ENCODE results near the gene MAP2K3.
A peak's percentile ranks its signal among the peaks of the same experiment; 100 is the strongest.

Gene MAP2K3

DNA sequence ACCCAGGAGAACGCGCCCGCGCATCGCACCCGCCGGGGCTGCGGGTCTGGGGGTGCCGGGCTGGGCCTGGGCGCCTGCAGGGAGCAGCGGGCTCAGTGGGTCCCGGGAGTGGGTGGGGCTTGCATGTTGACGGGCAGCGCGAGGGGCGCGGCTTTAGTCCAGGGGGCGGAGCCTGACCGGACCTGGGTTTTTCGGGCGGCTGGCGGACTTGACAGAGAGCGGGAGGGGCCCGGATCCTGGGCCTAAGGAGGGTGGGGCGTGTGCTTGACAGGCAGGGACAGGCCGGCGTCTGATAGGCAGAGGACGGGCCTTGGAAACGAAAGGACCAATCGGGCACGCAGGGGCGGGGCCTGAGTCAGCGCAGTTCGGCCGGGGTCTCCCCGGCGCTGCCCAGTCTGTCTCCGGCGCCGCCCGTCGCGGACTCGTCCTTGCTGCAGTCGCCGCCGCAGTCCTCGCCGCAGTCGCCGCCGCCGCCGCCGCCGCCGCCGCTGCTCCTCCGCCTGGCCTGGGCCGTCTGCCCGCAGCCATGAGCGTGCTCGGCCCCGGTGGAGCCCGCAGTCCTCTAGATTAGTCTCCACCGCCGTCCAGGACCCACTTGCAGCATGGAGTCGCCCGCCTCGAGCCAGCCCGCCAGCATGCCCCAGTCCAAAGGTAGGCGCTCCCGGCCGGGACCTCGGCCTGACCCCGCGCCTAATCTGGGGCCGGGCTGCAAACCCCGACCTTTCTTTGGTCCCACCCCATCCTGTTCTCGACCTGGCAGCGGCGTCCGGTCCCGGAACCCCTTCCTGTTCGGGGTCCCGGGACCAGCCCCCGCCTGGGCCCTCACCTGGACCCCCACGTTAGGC lies at the start of gene MAP2K3:
MAP2K3 (plus strand) TSS at position 393 of the 845 bp plus-strand sequence; CDS start at position 603, 210 bp downstream.
- Mint-ChIP-seq H3K4me3 (peak within 1 kb of the TSS; percentile 100), H3K4me1 (ENCODE audit: low read depth) (peaks cover 68% of the 10 kb centered on the region), H3K9me3 (no peaks in the 10 kb centered on the region), H3K36me3 (ENCODE audit: low read depth) (peaks cover 33% of the 10 kb centered on the region), H3K27ac (peak within 1 kb of the TSS; percentile 99), H3K27me3 (no peaks in the 10 kb centered on the region)

- Mint-ChIP-seq H3K36me3 (ENCODE audit: low read depth) (peaks cover 9% of the 10 kb centered on the region), H3K27me3 (no peaks in the 10 kb centered on the region), H3K9me3 (peaks cover 7% of the 10 kb centered on the region), H3K4me1 (ENCODE audit: low read depth) (no peaks in the 10 kb centered on the region), H3K4me3 (no peak overlapping the region), H3K27ac (peak overlapping the region; percentile 68)
Observed at GRCh38 chr17:21235921-21236320, 48.6 kb upstream of the MAP2K3 start.

GRCh38 chr17:21239680-21240368 lies 44.7 kb upstream of the MAP2K3 start:
- Mint-ChIP-seq H3K4me1 (ENCODE audit: low read depth) (no peaks in the 10 kb centered on the region), H3K9me3 (no peaks in the 10 kb centered on the region), H3K27me3 (no peaks in the 10 kb centered on the region), H3K4me3 (no peak overlapping the region), H3K36me3 (ENCODE audit: low read depth) (peaks cover 3% of the 10 kb centered on the region), H3K27ac (no peak overlapping the region)

DNA sequence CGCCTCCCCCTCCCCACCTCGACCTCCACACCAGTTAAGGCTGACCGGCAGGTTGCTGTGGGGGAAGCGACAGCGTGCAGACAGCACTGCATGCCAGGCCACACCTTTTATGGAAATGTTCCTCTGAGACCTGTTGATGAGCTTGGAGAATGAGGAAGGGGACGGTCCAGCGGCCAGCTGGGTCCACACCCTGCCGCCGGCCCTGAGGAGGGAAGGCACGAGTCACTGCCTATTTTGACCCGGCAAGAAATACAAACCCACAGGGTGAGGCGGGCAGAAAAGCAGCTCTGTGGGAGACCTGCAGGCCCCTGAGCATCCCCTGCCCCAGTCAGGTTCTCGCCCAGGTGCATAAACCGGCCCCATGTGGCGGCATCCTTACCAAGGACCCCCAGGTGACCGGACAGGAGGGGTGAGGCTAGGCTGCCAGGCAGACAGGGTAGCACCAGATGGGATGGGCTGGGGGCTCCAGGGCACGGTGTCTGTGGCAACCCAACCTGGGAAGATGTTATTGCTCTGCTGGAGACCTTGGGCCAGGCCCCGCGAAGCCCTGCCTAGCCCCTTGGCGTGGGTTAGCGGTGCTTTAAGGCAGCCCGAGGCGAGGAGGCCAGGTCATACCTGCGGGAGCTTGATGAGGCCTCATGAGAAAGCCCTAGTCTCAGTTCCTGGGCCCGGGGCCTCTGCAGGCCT lies 44.0 kb upstream of the MAP2K3 start:
- H3K9me3 Mint-ChIP-seq: no peaks in the 10 kb centered on the region
- H3K4me3 Mint-ChIP-seq: no peak overlapping the region
- no peak overlapping the region for H3K27ac Mint-ChIP-seq
- H3K36me3 Mint-ChIP-seq (ENCODE audit: low read depth): no peaks in the 10 kb centered on the region
- no peaks in the 10 kb centered on the region for H3K4me1 Mint-ChIP-seq (ENCODE audit: low read depth)
- no peaks in the 10 kb centered on the region for H3K27me3 Mint-ChIP-seq

GRCh38 chr17:21241564-21241963 lies 42.9 kb upstream of the MAP2K3 start:
- Mint-ChIP-seq H3K9me3 (no peaks in the 10 kb centered on the region), H3K27ac (no peak overlapping the region), H3K4me1 (ENCODE audit: low read depth) (no peaks in the 10 kb centered on the region), H3K27me3 (no peaks in the 10 kb centered on the region), H3K4me3 (no peak overlapping the region), H3K36me3 (ENCODE audit: low read depth) (no peaks in the 10 kb centered on the region)

DNA sequence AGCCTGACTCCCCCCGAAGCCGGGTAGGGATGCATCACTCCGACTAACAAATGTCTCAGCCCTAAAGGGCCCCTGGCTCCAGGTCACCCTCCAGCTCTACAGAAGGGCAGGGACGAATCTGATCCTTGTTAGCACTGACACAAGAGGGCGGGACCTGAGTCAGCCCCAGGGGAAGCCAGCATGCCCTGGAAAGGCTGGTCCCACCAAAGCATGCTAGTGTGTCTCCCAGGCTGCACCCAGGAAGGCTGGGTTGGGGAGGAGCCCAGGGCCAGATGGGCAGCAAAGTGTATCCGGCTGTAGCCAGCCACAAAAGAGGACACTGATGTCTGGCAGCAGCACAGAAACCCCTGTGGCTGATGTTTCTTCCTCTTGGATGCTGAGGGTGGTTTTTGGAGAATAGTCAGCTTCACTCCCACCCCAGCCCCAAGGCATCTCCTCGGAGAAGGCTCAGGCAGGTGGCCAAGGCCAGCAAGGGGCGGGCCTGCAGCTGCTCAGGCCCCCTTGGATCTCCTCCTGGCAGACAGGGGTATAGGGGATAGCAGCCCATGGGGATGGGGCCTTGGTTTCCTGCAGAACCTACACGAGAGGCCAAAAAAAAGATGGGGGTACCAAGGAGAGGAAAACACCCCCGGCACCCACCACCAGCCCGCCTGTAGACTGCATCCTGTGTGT lies 42.3 kb upstream of the MAP2K3 start:
- Mint-ChIP-seq H3K9me3 (no peaks in the 10 kb centered on the region), H3K27ac (no peak overlapping the region), H3K4me3 (no peak overlapping the region), H3K36me3 (ENCODE audit: low read depth) (no peaks in the 10 kb centered on the region), H3K27me3 (no peaks in the 10 kb centered on the region), H3K4me1 (ENCODE audit: low read depth) (no peaks in the 10 kb centered on the region)

DNA sequence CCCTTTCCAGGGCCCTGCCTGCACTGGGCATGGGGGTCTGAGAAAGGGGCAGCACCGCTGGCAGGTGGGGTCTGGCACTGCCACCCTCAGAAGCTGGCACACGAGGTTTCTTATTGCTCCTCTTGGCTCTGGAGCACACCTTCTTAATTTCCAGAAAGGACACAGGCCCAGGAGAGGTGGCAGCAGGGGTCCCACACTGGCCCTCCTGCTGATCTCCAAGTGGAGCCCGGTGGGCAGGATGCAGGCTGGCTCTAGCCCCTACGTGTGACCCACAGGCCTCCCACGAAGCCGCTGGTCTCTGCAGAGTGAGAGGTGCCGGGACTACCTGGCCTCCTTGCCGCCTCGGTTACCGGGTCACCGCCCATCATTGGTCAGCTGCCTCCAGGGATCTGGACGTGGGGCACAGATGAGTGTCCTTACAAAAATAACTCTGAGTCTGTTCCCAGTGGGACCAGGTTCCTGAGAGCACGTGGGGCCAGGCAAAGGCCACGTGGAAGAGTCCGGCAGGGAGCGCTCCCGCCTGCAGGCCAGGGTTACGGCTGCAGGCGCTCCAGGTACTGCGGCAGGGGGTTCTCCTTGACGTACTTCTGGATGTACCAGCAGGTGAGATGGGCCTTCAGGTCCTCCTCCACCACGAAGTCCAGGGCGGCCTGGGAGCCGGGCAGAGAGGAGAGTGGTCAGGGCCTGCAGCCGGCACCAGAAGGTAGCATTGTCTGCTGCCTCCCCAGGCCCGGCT lies 41.6 kb upstream of the MAP2K3 start:
- no peak overlapping the region for H3K27ac Mint-ChIP-seq
- no peaks in the 10 kb centered on the region for H3K4me1 Mint-ChIP-seq (ENCODE audit: low read depth)
- H3K9me3 Mint-ChIP-seq: no peaks in the 10 kb centered on the region

GRCh38 chr17:21243516-21244303 lies 40.8 kb upstream of the MAP2K3 start:
- Mint-ChIP-seq H3K4me3 (no peak overlapping the region), H3K4me1 (ENCODE audit: low read depth) (no peaks in the 10 kb centered on the region), H3K36me3 (ENCODE audit: low read depth) (no peaks in the 10 kb centered on the region), H3K27ac (no peak overlapping the region), H3K27me3 (no peaks in the 10 kb centered on the region), H3K9me3 (no peaks in the 10 kb centered on the region)

More for the DNA sequence above, 41.6 kb upstream of the MAP2K3 start:
- Mint-ChIP-seq H3K36me3 (ENCODE audit: low read depth) (no peaks in the 10 kb centered on the region), H3K4me3 (no peak overlapping the region), H3K27me3 (no peaks in the 10 kb centered on the region)

DNA sequence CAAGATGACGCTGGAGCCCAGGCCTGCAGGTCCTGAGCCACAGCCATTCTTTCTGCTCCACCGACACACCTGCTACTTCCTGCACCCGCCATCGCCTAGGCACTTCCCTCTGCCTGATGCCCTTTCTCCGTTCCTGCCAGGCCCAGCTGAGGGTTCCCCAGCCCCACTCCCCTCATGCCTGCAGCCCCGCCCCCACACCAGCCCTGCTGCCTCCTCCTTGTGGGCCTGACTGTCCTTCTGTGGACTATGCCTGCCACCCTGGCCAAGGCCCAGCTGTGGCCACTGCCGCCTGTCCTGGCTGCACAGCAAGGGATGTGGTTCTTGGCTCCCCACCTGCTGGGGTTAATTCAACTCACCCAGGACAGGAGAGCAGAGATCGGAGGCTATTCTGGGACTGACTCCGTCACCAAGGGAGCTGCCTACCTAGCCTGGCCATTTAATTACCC lies 38.8 kb upstream of the MAP2K3 start:
- Mint-ChIP-seq H3K27ac (no peak overlapping the region), H3K27me3 (no peaks in the 10 kb centered on the region), H3K9me3 (no peaks in the 10 kb centered on the region), H3K36me3 (ENCODE audit: low read depth) (no peaks in the 10 kb centered on the region), H3K4me3 (no peak overlapping the region), H3K4me1 (ENCODE audit: low read depth) (no peaks in the 10 kb centered on the region)

DNA sequence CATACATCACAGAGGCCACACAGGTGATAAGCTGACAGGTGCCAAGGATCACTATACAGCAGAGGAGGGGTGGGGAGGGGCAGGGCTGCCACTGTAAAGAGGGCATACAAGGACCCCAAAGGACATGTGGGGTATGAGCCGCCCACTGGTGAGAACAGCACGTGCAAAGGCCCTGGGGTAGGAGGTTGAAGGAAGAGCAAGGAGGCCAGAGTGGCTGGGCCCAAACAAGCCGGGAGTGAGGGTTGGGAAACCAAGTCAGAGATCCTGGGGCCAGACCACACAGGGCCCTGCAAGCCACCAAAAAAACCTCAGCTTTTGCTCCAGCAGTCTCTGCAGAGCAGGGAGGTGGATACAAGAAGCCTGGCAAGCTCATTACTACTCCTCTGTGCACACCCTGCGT lies 37.8 kb upstream of the MAP2K3 start:
- H3K27me3 Mint-ChIP-seq: no peaks in the 10 kb centered on the region
- H3K27ac Mint-ChIP-seq: no peak overlapping the region
- H3K36me3 Mint-ChIP-seq (ENCODE audit: low read depth): no peaks in the 10 kb centered on the region
- no peaks in the 10 kb centered on the region for H3K4me1 Mint-ChIP-seq (ENCODE audit: low read depth)
- no peak overlapping the region for H3K4me3 Mint-ChIP-seq
- no peaks in the 10 kb centered on the region for H3K9me3 Mint-ChIP-seq

DNA sequence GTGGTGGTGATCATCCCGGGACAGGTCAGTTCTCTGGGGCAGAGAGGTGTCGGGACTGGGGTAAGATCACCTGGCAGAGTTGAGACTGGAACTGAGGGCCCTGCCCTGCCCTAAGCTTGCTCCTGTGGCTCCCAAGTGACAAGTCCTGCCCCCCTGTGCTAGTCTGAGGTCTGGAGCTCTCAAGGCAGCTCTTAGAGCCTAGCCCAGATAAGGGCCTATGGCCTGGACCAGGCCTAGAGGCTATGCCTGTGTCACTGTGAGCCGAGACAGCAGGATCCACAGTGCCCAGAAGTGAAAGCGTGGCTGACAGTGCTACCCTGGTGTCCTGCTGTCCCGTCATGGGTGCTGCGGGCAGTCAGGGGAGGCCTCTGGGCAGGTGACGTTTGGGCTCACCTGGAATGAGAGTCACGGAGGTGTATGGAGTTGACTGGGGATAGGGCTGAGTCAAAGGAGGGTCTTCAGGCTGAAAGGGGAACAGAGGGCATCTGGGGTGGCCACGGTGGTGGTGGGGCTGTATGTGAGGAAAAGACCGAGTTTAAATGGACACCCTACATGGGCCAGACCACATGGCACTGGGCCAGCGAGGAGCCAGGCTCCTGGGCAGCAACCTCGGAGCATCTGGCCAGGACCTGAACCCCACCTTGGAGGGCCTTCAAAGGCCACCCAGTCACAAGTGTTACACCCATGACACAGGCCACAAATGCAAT lies 36.8 kb upstream of the MAP2K3 start:
- H3K4me3 Mint-ChIP-seq: no peak overlapping the region
- H3K9me3 Mint-ChIP-seq: no peaks in the 10 kb centered on the region
- no peak overlapping the region for H3K27ac Mint-ChIP-seq
- H3K4me1 Mint-ChIP-seq (ENCODE audit: low read depth): peaks cover 4% of the 10 kb centered on the region
- no peaks in the 10 kb centered on the region for H3K27me3 Mint-ChIP-seq
- no peaks in the 10 kb centered on the region for H3K36me3 Mint-ChIP-seq (ENCODE audit: low read depth)

- H3K4me1 Mint-ChIP-seq (ENCODE audit: low read depth): peaks cover 5% of the 10 kb centered on the region
- H3K9me3 Mint-ChIP-seq: no peaks in the 10 kb centered on the region
- no peak overlapping the region for H3K4me3 Mint-ChIP-seq
- H3K36me3 Mint-ChIP-seq (ENCODE audit: low read depth): no peaks in the 10 kb centered on the region
- no peaks in the 10 kb centered on the region for H3K27me3 Mint-ChIP-seq
- no peak overlapping the region for H3K27ac Mint-ChIP-seq
Observed at GRCh38 chr17:21248500-21248899, 36.0 kb upstream of the MAP2K3 start.

- no peak overlapping the region for H3K4me3 Mint-ChIP-seq
- no peaks in the 10 kb centered on the region for H3K36me3 Mint-ChIP-seq (ENCODE audit: low read depth)
- H3K27ac Mint-ChIP-seq: no peak overlapping the region
- H3K27me3 Mint-ChIP-seq: no peaks in the 10 kb centered on the region
- H3K9me3 Mint-ChIP-seq: no peaks in the 10 kb centered on the region
- H3K4me1 Mint-ChIP-seq (ENCODE audit: low read depth): peaks cover 12% of the 10 kb centered on the region
Observed at GRCh38 chr17:21249086-21249795, 35.3 kb upstream of the MAP2K3 start.

Measured in stimulated activated naive CD8-positive, alpha-beta T cell treated with anti-CD3 and anti-CD28 coated beads, Interleukin-15, Interleukin-2, amounts not matched to agents 100 ng/mL and 50 ng/mL, for 24 hours (primary cell).